ENCODE data around the gene ANK2.

ANK2 gene

DNA sequence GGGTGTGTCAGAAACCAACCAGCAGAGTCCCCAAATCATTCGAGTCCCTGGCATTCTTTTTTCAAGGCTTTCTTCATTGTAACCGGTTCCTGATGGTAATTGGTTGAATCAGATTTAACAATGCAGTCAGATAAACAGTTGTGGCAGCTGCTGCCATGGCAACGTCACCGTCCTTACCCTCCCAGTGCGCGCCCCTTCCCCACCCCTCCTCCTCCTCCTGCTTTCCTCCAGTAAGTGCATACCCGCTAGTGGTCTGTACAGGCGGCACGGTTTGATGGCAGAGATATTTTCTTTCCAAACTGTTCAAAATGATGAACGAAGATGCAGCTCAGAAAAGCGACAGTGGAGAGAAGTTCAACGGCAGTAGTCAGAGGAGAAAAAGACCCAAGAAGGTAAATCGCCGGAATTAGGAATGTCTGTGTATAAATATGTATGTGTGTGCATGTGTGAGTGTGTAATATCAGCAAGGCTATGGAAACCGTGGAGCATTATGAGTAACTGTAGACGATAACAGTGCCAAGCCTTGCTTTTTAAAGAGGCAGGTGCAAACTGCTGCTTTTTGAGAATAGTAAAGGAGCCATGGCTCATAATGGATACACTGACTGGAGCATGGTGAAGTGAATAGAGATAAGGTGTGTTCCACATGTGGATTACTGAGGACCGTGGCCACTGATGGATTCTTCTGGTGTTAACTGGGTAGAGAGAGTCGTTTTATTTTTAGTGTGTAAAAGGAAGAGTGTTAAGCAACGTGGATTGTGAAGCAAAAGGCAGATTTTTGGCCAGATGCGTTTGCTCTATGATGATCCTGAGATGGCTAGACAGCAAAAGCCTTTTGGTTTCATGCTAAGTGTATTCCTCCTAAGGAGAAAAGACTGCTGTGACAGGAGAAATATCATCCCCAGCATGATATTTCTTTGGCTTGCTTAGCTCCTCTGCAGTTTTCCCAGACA, at the start of gene ANK2:
ANK2 (plus strand) TSS at position 233 of the 950 bp plus-strand sequence; CDS start at position 309, 76 bp downstream.
- peak; percentile 67 for DNase-seq

GRCh38 chr4:113003841-113004240, 45.6 kb upstream of the ANK2 start:
- no peak for DNase-seq

- DNase-seq = no peak
Observed at GRCh38 chr4:113004655-113005054, 44.8 kb upstream of the ANK2 start.

DNA sequence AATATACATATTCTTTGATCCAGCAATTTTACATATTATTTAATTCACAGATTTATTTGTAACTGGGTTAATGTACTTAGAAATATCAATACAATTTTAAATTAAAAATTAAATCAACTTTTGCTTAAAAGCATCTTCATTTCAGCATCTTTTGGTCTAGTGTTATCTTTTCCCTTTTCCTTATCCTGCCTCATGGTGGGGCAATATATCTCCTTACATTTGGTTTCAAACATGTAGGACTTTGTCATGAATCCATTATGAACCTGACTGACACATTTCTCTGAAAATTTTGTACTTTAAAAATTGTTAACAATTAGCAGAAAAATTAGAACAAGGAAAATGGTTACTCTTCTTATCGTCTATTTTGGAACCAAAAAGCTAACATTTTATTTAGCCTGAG, 42.8 kb upstream of the ANK2 start:
- DNase-seq = no peak

GRCh38 chr4:113007151-113007550, 42.3 kb upstream of the ANK2 start:
- no peak for DNase-seq

DNA sequence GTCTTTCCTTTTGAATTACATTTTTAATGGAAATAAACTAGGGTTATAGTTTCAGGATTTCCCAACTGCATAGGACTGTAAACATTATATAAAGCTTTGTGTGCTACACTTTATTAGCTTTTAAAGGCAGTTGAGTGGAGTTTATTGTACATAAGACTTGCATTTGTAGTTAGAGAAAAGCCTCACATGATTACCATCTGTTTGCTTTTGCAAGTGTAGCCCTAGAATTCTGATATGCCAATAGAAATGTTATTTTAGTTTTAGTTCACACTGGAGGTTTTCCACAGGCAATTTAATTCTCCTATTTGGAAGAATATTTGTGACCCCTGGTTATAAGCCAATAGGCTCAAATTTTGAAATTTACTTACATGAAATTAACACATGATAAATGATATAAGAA, 41.3 kb upstream of the ANK2 start:
- DNase-seq = no peak

DNA sequence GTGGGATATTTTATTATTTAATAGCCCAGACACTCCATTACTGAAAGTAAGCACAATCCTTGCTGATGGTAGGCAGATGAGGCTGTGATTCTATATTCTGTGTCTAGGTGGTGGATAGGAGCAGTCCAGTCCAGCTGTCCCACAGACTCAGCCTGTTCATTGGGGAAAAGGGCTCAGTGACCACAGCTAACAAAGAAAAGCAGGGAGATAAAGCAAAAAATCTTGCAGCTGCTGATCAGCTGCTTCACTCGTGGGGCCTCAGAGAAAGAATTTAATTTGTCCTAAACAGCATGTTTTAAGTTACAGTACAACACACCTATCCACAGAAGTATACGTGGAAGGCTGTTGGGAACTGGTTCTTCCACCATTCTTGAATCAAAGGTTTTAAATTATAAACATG, 40.7 kb upstream of the ANK2 start:
- no peak for DNase-seq

DNA sequence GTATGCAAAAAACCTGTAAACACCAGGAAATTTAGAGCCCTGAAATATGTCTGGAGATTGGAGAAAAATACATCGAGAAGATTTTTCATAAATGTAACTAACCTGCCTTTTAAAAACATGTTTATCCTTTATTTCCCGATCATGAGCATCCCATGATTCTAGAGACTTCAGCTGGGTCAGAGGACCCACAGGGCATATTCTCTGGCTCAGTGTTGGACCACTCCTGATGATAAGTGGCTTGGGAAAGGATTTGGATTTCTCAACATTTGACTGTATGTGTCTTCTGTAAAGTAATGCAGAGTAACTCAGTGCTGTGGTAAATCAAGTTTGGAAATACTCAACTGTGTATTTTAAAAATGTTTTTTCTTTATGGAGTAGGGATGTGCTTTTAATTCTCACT, 40.0 kb upstream of the ANK2 start:
- DNase-seq = no peak

DNA sequence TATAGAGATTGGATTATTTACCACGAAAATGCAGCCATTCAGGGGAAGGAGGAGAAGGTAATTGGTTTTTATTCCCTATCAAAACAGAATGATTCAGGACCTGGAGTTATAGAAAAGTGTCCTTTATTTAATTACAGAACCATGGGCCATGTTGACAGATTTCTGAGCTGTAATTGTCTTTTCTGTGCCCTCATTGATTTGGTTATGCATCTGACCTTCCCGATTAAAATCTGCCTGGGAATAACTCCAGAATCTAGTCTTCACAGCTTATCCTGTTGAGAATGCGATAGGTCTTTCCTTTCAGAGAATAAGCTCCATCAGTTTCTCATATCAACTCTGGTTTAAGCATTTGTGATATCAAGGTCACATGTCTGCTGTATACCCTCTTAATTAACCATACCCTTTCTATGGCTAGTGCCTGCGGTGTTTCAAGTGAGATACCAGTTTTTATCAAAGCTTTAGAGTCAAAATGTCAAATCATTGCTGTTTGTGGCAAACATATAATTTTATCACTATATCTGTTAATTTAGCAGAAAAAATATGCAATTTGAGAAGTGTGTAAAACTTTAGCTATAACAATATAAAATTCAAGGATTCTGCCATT, 37.2 kb upstream of the ANK2 start:
- DNase-seq = no peak

- DNase-seq = no peak
Observed at GRCh38 chr4:113012786-113013185, 36.7 kb upstream of the ANK2 start.

GRCh38 chr4:113013751-113014150, 35.7 kb upstream of the ANK2 start:
- no peak for DNase-seq

DNA sequence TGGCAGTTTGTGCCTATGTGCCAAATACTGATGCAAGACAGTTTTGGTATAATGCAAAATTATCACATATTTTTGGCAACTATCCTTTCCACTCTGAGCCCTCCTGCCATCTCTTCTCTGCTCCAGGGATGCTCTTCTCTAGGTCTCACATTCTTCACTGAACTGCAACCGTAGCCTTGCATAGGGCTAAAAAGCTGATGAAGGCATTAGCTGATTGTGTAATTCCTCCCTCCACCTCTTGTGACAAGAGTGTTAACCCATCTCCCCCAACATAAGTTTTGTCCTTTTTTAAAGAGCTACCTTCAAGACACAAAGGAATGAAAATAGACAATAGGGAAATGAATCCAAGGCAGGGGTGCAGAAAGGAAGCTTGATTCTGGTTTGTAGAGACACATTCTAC, 33.1 kb upstream of the ANK2 start:
- no peak for DNase-seq

GRCh38 chr4:113020966-113021365, 28.5 kb upstream of the ANK2 start:
- peak; percentile 39 for DNase-seq

- DNase-seq = no peak
Observed at GRCh38 chr4:113024388-113024787, 25.1 kb upstream of the ANK2 start.

- DNase-seq = no peak
Observed at GRCh38 chr4:113025416-113025815, 24.0 kb upstream of the ANK2 start.

GRCh38 chr4:113026556-113026955, 22.9 kb upstream of the ANK2 start:
- no peak for DNase-seq

DNA sequence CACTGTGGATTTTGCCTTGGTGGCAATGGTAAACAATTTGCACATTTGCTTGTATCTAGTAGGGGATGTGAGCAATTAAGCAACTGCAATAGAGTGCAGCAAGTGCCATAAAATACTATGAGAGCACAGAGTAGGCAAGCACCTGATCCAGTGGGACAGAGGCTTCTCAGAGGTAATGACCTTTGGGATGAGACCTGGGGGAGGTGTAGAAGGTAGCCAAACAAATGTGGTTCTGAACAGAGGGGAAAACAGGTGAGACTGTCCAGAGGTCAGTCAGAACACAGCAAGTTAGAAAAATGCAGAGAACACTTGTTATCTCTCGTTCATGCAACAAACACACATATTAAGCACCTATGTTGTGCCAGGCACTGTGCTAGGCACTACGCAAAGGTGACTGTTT, 21.4 kb upstream of the ANK2 start:
- DNase-seq = no peak

GRCh38 chr4:113031212-113031611, 18.2 kb upstream of the ANK2 start:
- no peak for DNase-seq

GRCh38 chr4:113040793-113041192, 8.7 kb upstream of the ANK2 start:
- DNase-seq = no peak

DNA sequence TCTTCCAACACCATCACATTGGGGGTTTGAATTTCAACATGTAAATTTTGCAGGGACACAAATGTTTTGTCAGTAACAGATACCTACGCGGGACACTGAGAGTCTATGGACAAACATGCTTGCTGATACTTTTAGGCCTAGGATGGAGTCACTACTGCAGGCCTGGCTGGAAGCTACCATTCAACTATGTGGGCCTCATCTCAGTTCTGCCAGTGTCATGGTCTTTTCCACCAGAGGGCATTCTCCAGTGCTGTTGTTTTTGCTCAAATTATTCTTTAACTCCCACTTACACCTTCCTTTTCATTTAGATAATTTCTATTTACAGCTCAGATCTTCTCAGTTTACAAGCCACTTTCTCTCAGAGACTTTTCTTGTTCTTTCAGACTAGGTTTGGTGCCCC, 7.0 kb upstream of the ANK2 start:
- DNase-seq = no peak

DNA sequence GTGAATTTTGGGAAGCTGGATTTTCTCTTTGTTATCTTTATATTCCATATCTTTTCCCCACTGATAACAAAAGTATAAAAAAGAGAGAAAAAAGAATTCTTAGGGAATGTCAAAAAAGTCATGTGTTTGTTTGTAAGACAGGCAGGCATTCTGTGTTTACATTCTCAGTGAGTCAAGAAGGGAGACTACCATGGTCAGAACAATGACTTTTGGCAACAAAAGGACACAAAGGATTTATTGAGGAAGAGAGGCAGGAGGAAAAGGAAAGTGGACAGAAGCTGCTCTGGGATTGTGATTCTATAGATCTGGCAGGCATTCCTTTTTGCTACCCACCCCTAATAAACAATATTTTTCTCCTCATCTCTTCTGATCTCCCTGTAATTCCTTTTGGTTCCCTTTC, 5.9 kb upstream of the ANK2 start:
- no peak for DNase-seq

DNA sequence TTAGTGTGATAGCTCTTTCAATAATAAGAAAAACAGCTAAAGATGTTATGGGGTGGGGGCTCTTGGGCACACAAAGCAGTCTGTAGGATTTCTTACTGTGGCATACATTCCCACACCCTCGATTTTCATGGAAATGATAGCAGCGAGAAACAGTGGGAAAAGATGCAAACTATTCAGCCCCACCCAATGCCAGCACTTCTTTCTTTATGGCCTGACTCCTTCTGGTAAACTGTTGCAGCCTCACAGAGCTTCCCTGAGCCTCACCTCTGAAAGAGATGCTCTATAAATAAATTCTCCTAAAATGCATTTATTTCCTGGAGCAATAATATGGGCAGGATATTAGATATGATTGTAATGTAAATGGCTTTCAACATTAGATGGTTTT, 910 bp downstream of the ANK2 start:
- DNase-seq = no peak

GRCh38 chr4:113050837-113051236, 1.4 kb downstream of the ANK2 start:
- DNase-seq = no peak

GRCh38 chr4:113051361-113051760, 1.9 kb downstream of the ANK2 start:
- DNase-seq = no peak

All from right hindlimb (tissue), 1 donor.